ENCODE measurements around the gene EGR2.
"Not testable (repeated sequence)": the region's sequence is repeated elsewhere in the genome, so short reads cannot be mapped to it uniquely, and the experiment has no call there.

- not testable (repeated sequence) for TF ChIP-seq EZH2 (IDR thresholded peaks at IDR 0.05; ENCODE audit: borderline replicate concordance, low read depth, low read length, severe bottlenecking); CTCF (IDR thresholded peaks at IDR 0.05; ENCODE audit: borderline replicate concordance, extremely low read depth, low read length, poor library complexity, severe bottlenecking)
Observed at GRCh38 chr10:62788285-62788684, 27.9 kb downstream of the EGR2 start.
